GM19324 (cell line): Measurements from ENCODE around the gene ELK3.

Experiments
- ATAC-seq: cut with Tn5 transposase; IDR thresholded peaks from one replicate; pipeline ENCODE4 v1.9.1; 2021; ENCODE audit warnings: mild to moderate bottlenecking, moderate library complexity; ENCODE audit not compliant: unreplicated experiment, low FRiP score

The ELK3 gene

GRCh38 chr12:96186607-96187301 lies 7.4 kb upstream of the ELK3 start:
- ATAC-seq, result no peak

GRCh38 chr12:96187956-96188355 lies 6.2 kb upstream of the ELK3 start:
- no peak for ATAC-seq

GRCh38 chr12:96189781-96190180 lies 4.4 kb upstream of the ELK3 start:
- no peak for ATAC-seq

- no peak for ATAC-seq
Observed at GRCh38 chr12:96190413-96191108, 3.6 kb upstream of the ELK3 start.

GRCh38 chr12:96192926-96193573 lies 1.1 kb upstream of the ELK3 start:
- ATAC-seq, result no peak

- ATAC-seq, result peak; percentile 2
Observed at GRCh38 chr12:96194576-96194889, 358 bp downstream of the ELK3 start.

GRCh38 chr12:96194971-96195844 lies 1.0 kb downstream of the ELK3 start:
- peak; percentile 69 for ATAC-seq

- no peak for ATAC-seq
Observed at GRCh38 chr12:96195845-96196451, 1.8 kb downstream of the ELK3 start.

- ATAC-seq, result no peak
Observed at GRCh38 chr12:96196781-96197180, 2.6 kb downstream of the ELK3 start.

GRCh38 chr12:96197503-96198272 lies 3.5 kb downstream of the ELK3 start:
- ATAC-seq, result no peak

GRCh38 chr12:96198965-96199364 lies 4.8 kb downstream of the ELK3 start:
- ATAC-seq, result no peak

GRCh38 chr12:96199464-96199863 lies 5.3 kb downstream of the ELK3 start:
- ATAC-seq, result no peak

GRCh38 chr12:96201272-96202227 lies 7.4 kb downstream of the ELK3 start:
- ATAC-seq, result no peak

GRCh38 chr12:96204381-96204780 lies 10.2 kb downstream of the ELK3 start:
- ATAC-seq, result no peak

- ATAC-seq, result no peak
Observed at GRCh38 chr12:96205908-96206307, 11.7 kb downstream of the ELK3 start.

GRCh38 chr12:96206936-96207662 lies 12.9 kb downstream of the ELK3 start:
- no peak for ATAC-seq

GRCh38 chr12:96208346-96208745 lies 14.2 kb downstream of the ELK3 start:
- ATAC-seq, result peak; percentile 15
